H1 (cell line): ENCODE measurements around the gene ARHGEF26. TPM values are rescaled to one million over a fixed set of nuclear protein-coding genes. Genes with fewer than 3 reads are reported as not detected.

Experiments
- GABPA ChIP-seq: IDR thresholded peaks from 2 replicates; pipeline ENCODE4 v1.6.1; 2011; ENCODE audit warnings: mild to moderate bottlenecking, low read length, moderate library complexity, borderline replicate concordance; ENCODE audit not compliant: insufficient read depth
- TCF12 ChIP-seq: IDR thresholded peaks from 2 replicates; pipeline ENCODE4 v1.6.1; 2011; ENCODE audit warnings: low read depth, mild to moderate bottlenecking, low read length
- polyA plus RNA-seq, 7 experiments: library from polyadenylated mRNA; depleted of rRNA in 3 of 7; stranded (reverse) in 5 of 7; unstranded in 2 of 7; fragments of >200 nt in 5 of 7; fragments of 200-250 nt in 2 of 7; gene quantifications; 1 replicate in 5 of 7; 2 replicates in 1 of 7; 4 replicates in 1 of 7; pipeline versions ENCODE4 v1.2.1 to v1.2.3, GENCODE V29; 2011 to 2013; ENCODE audit warnings: missing spikeins in 2 of 7, mixed read lengths in 2 of 7
- total RNA-seq: library from RNA; stranded (reverse); fragmentation: NEBNext Ultra II Directional; extraction: Animal tissue kit (Norgen Biotek cat#: 25700); gene quantifications from 2 replicates; pipeline ENCODE4 v1.2.1, GENCODE V29; 2021

ARHGEF26 gene
- total and polyA plus RNA-seq, 2 of the 8 experiments (the other 6 are each of a cell fraction or from before 2014, with no cell fraction given), result 3.1 to 15.6 TPM

- TF ChIP-seq TCF12, result no peak
- no peak for TF ChIP-seq GABPA
These were observed 23.8 kb downstream of the ARHGEF26 start (continued) for GRCh38 chr3:154144825-154145465.
